HepG2 (cell line): ENCODE measurements around the gene TRANK1. TPM values are rescaled to one million over a fixed set of nuclear protein-coding genes. Genes with fewer than 3 reads are reported as not detected.

Experiments
- CBX2 ChIP-seq, 2 experiments: fragments of 200-600 bp in 1 of 2; sonication (generic); formaldehyde crosslinking in 1 of 2; IDR thresholded peaks; 2 replicates each; pipeline versions ENCODE4 v1.7.0 to v1.8.1; 2018 to 2022; ENCODE audit warnings: low read depth in 2 of 2, low read length in 1 of 2, mild to moderate bottlenecking in 1 of 2, missing genetic modification reagents in 1 of 2
- MAF1 ChIP-seq: sonication (generic); formaldehyde crosslinking; IDR thresholded peaks from 2 replicates; pipeline ENCODE4 v1.5.0; 2020; ENCODE audit warnings: missing genetic modification reagents, borderline replicate concordance
- NONO ChIP-seq, 2 experiments: fragments of 450-650 bp in 1 of 2; sonication (generic) in 1 of 2; formaldehyde crosslinking in 1 of 2; IDR thresholded peaks in 1 of 2; conservative IDR thresholded peaks in 1 of 2; 2 replicates each; pipeline versions ENCODE4 v1.6.1 to v1.8.0; 2017 to 2022; ENCODE audit warnings: mild to moderate bottlenecking in 1 of 2, missing genetic modification reagents in 1 of 2, moderate library complexity in 1 of 2
- TAF15 ChIP-seq: fragments of 200-400 bp; formaldehyde crosslinking; IDR thresholded peaks from one replicate; pipeline ENCODE4 v1.6.1; 2018; ENCODE audit warnings: mild to moderate bottlenecking, low read depth, low read length; ENCODE audit not compliant: poor library complexity, severe bottlenecking
- TBX3 ChIP-seq: fragments of 450-650 bp; IDR thresholded peaks from 2 replicates; pipeline ENCODE4 v1.6.1; 2017; ENCODE audit warnings: antibody characterized with exemption, mild to moderate bottlenecking, inconsistent platforms, borderline replicate concordance
- ZNF337 ChIP-seq: sonication (generic); formaldehyde crosslinking; IDR thresholded peaks from 2 replicates; pipeline ENCODE4 v1.5.1; 2020; ENCODE audit warnings: missing genetic modification reagents, low read depth, mild to moderate bottlenecking, borderline replicate concordance
- polyA plus RNA-seq, 8 experiments: library from polyadenylated mRNA; depleted of rRNA in 3 of 8; stranded (reverse) in 7 of 8; unstranded in 1 of 8; fragments of >200 nt; fragmentation: Illumina TruSeq in 4 of 8; extraction: Trizol in 4 of 8; gene quantifications; 2 replicates each; pipeline versions ENCODE4 v1.2.1 to v1.2.3, GENCODE V29; 2011 to 2016; ENCODE audit warnings: low read depth in 4 of 8, missing spikeins in 1 of 8, mixed read lengths in 1 of 8; ENCODE audit not compliant: insufficient read depth in 1 of 8
- total RNA-seq, 5 experiments: library from RNA; depleted of rRNA; stranded (reverse); fragments of >200 nt; fragmentation: Illumina TruSeq; extraction: Trizol; gene quantifications; 2 replicates each; pipeline ENCODE4 v1.2.3, GENCODE V29; 2016; ENCODE audit warnings: low read depth in 1 of 5
- TF ChIP-seq, protein P1 (sequence below): sonication (generic); formaldehyde crosslinking; IDR thresholded peaks from 2 replicates; pipeline ENCODE4 v1.4.0; 2020; ENCODE audit warnings: mild to moderate bottlenecking, missing genetic modification reagents, borderline replicate concordance
- TF ChIP-seq, protein P2 (sequence below): sonication (generic); formaldehyde crosslinking; IDR thresholded peaks from 2 replicates; pipeline ENCODE4 v1.4.0; 2020; ENCODE audit warnings: missing genetic modification reagents, borderline replicate concordance
- TF ChIP-seq, protein P3 (sequence below): sonication (generic); formaldehyde crosslinking; IDR thresholded peaks from 2 replicates; pipeline ENCODE4 v1.4.0; 2020; ENCODE audit warnings: mild to moderate bottlenecking, missing genetic modification reagents
- TF ChIP-seq, protein P4 (sequence below): sonication (generic); formaldehyde crosslinking; IDR thresholded peaks from 2 replicates; pipeline ENCODE4 v1.5.0; 2020; ENCODE audit warnings: mild to moderate bottlenecking, missing genetic modification reagents
- TF ChIP-seq, protein P5 (sequence below): sonication (generic); formaldehyde crosslinking; IDR thresholded peaks from 2 replicates; pipeline ENCODE4 v1.9.0; 2021; ENCODE audit warnings: missing genetic modification reagents, borderline replicate concordance

The TRANK1 gene
- total and polyA plus RNA-seq, 2 of the 13 experiments (the other 11 are each of a cell fraction or from before 2014, with no cell fraction given) = 0.13 to 0.32 TPM

DNA sequence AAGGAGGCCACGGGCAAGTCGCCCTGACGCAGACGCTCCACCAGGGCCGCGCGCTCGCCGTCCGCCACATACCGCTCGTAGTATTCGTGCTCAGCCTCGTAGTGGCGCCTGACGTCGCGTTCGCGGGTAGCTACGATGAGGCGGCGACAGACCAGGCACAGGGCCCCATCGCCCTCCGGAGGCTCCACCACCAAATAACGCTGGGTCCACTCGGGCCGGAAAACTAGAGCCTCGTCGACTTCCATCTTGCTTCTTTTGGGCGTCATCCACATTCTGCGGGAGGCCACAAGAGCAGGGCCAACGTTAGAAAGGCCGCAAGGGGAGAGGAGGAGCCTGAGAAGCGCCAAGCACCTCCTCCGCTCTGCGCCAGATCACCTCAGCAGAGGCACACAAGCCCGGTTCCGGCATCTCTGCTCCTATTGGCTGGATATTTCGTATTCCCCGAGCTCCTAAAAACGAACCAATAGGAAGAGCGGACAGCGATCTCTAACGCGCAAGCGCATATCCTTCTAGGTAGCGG lies 48.0 kb upstream of the TRANK1 start, which contains the start of gene EPM2AIP1 (continued):
- TF ChIP-seq, protein P1, sequence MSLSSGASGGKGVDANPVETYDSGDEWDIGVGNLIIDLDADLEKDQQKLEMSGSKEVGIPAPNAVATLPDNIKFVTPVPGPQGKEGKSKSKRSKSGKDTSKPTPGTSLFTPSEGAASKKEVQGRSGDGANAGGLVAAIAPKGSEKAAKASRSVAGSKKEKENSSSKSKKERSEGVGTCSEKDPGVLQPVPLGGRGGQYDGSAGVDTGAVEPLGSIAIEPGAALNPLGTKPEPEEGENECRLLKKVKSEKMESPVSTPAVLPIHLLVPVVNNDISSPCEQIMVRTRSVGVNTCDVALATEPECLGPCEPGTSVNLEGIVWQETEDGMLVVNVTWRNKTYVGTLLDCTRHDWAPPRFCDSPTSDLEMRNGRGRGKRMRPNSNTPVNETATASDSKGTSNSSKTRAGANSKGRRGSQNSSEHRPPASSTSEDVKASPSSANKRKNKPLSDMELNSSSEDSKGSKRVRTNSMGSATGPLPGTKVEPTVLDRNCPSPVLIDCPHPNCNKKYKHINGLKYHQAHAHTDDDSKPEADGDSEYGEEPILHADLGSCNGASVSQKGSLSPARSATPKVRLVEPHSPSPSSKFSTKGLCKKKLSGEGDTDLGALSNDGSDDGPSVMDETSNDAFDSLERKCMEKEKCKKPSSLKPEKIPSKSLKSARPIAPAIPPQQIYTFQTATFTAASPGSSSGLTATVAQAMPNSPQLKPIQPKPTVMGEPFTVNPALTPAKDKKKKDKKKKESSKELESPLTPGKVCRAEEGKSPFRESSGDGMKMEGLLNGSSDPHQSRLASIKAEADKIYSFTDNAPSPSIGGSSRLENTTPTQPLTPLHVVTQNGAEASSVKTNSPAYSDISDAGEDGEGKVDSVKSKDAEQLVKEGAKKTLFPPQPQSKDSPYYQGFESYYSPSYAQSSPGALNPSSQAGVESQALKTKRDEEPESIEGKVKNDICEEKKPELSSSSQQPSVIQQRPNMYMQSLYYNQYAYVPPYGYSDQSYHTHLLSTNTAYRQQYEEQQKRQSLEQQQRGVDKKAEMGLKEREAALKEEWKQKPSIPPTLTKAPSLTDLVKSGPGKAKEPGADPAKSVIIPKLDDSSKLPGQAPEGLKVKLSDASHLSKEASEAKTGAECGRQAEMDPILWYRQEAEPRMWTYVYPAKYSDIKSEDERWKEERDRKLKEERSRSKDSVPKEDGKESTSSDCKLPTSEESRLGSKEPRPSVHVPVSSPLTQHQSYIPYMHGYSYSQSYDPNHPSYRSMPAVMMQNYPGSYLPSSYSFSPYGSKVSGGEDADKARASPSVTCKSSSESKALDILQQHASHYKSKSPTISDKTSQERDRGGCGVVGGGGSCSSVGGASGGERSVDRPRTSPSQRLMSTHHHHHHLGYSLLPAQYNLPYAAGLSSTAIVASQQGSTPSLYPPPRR = no peak
- TF ChIP-seq, protein P2, sequence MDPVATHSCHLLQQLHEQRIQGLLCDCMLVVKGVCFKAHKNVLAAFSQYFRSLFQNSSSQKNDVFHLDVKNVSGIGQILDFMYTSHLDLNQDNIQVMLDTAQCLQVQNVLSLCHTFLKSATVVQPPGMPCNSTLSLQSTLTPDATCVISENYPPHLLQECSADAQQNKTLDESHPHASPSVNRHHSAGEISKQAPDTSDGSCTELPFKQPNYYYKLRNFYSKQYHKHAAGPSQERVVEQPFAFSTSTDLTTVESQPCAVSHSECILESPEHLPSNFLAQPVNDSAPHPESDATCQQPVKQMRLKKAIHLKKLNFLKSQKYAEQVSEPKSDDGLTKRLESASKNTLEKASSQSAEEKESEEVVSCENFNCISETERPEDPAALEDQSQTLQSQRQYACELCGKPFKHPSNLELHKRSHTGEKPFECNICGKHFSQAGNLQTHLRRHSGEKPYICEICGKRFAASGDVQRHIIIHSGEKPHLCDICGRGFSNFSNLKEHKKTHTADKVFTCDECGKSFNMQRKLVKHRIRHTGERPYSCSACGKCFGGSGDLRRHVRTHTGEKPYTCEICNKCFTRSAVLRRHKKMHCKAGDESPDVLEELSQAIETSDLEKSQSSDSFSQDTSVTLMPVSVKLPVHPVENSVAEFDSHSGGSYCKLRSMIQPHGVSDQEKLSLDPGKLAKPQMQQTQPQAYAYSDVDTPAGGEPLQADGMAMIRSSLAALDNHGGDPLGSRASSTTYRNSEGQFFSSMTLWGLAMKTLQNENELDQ (CRISPR knock-in tag) = peak; percentile 17; the same call in 1 of the 2 replicates
- TF ChIP-seq NONO (IDR thresholded peaks at IDR 0.05) = no peak
- peak; percentile 80 for TF ChIP-seq NONO (CRISPR knock-in tag; conservative IDR thresholded peaks at IDR 0.05)
- TF ChIP-seq TAF15 = no peak
- TF ChIP-seq CBX2 (IDR thresholded peaks at IDR 0.05; ENCODE audit: low read depth, low read length) = no peak
- no peak for TF ChIP-seq CBX2 (CRISPR knock-in tag; IDR thresholded peaks at IDR 0.05; ENCODE audit: low read depth)
- TF ChIP-seq, protein P3, sequence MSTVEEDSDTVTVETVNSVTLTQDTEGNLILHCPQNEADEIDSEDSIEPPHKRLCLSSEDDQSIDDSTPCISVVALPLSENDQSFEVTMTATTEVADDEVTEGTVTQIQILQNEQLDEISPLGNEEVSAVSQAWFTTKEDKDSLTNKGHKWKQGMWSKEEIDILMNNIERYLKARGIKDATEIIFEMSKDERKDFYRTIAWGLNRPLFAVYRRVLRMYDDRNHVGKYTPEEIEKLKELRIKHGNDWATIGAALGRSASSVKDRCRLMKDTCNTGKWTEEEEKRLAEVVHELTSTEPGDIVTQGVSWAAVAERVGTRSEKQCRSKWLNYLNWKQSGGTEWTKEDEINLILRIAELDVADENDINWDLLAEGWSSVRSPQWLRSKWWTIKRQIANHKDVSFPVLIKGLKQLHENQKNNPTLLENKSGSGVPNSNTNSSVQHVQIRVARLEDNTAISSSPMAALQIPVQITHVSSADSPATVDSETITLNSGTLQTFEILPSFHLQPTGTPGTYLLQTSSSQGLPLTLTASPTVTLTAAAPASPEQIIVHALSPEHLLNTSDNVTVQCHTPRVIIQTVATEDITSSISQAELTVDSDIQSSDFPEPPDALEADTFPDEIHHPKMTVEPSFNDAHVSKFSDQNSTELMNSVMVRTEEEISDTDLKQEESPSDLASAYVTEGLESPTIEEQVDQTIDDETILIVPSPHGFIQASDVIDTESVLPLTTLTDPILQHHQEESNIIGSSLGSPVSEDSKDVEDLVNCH (CRISPR knock-in tag) = no peak
- peak; percentile 96; the same call in 1 of the 2 replicates for TF ChIP-seq ZNF337 (CRISPR knock-in tag)
- TF ChIP-seq MAF1 (CRISPR knock-in tag) = no peak
- TF ChIP-seq TBX3 = peak; percentile 24; the same call in 1 of the 2 replicates
- TF ChIP-seq, protein P4, sequence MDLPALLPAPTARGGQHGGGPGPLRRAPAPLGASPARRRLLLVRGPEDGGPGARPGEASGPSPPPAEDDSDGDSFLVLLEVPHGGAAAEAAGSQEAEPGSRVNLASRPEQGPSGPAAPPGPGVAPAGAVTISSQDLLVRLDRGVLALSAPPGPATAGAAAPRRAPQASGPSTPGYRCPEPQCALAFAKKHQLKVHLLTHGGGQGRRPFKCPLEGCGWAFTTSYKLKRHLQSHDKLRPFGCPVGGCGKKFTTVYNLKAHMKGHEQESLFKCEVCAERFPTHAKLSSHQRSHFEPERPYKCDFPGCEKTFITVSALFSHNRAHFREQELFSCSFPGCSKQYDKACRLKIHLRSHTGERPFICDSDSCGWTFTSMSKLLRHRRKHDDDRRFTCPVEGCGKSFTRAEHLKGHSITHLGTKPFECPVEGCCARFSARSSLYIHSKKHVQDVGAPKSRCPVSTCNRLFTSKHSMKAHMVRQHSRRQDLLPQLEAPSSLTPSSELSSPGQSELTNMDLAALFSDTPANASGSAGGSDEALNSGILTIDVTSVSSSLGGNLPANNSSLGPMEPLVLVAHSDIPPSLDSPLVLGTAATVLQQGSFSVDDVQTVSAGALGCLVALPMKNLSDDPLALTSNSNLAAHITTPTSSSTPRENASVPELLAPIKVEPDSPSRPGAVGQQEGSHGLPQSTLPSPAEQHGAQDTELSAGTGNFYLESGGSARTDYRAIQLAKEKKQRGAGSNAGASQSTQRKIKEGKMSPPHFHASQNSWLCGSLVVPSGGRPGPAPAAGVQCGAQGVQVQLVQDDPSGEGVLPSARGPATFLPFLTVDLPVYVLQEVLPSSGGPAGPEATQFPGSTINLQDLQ = no peak; the same call in 1 of the 2 replicates
- TF ChIP-seq, protein P5, sequence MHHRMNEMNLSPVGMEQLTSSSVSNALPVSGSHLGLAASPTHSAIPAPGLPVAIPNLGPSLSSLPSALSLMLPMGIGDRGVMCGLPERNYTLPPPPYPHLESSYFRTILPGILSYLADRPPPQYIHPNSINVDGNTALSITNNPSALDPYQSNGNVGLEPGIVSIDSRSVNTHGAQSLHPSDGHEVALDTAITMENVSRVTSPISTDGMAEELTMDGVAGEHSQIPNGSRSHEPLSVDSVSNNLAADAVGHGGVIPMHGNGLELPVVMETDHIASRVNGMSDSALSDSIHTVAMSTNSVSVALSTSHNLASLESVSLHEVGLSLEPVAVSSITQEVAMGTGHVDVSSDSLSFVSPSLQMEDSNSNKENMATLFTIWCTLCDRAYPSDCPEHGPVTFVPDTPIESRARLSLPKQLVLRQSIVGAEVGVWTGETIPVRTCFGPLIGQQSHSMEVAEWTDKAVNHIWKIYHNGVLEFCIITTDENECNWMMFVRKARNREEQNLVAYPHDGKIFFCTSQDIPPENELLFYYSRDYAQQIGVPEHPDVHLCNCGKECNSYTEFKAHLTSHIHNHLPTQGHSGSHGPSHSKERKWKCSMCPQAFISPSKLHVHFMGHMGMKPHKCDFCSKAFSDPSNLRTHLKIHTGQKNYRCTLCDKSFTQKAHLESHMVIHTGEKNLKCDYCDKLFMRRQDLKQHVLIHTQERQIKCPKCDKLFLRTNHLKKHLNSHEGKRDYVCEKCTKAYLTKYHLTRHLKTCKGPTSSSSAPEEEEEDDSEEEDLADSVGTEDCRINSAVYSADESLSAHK (CRISPR knock-in tag) = no peak
